ENCODE data around the gene KCNA10. TPM values are rescaled to one million over a fixed set of nuclear protein-coding genes. Genes with fewer than 3 reads are reported as not detected.

The KCNA10 gene
- total RNA-seq, 1 experiment from 2014 or later: not detected

GRCh38 chr1:110523011-110523410 is 4.0 kb upstream of the KCNA10 start:
- ChIA-PET POLR2A (ENCODE audit: low non-redundant PET) (no interaction called here), CTCF (interaction anchor here (0.5 to 0.6 kb wide), 2 partner anchors 88 to 96 kb away, joined by 3 to 4 read pairs; no protein-coding TSS in a partner anchor)
- no peak for TF ChIP-seq EZH2 (IDR thresholded peaks at IDR 0.05; ENCODE audit: borderline replicate concordance, low read depth, low read length, poor library complexity, severe bottlenecking)
- H3K4me1 ChIP-seq (ENCODE audit: insufficient read depth, low read length, poor library complexity, severe bottlenecking): no peaks in the 10 kb centered on the region
- DNase-seq (ENCODE audit: low spot score): no peak
- H3K4me3 ChIP-seq (ENCODE audit: low read depth, low read length, poor library complexity, severe bottlenecking): no peak overlapping the region
- H3K36me3 ChIP-seq (ENCODE audit: insufficient read depth, low read length, poor library complexity, severe bottlenecking): no peaks in the 10 kb centered on the region
- BruUV-seq (replicated peaks): no TSS peak
- H3K27me3 ChIP-seq (replicated peaks; ENCODE audit: insufficient read depth, low read depth, low read length, poor library complexity): no peaks in the 10 kb centered on the region
- H3K9me3 ChIP-seq (ENCODE audit: low read depth, low read length, poor library complexity, severe bottlenecking): no peaks in the 10 kb centered on the region
- no peak overlapping the region for H3K27ac ChIP-seq (ENCODE audit: low read depth, low read length, poor library complexity, severe bottlenecking)
- intact Hi-C loops (cut with micrococcal nuclease; ENCODE audit: unreplicated experiment): loop anchor here (5.0 kb wide), 1 partner anchor 244 kb away; no protein-coding TSS in a partner anchor

DNA sequence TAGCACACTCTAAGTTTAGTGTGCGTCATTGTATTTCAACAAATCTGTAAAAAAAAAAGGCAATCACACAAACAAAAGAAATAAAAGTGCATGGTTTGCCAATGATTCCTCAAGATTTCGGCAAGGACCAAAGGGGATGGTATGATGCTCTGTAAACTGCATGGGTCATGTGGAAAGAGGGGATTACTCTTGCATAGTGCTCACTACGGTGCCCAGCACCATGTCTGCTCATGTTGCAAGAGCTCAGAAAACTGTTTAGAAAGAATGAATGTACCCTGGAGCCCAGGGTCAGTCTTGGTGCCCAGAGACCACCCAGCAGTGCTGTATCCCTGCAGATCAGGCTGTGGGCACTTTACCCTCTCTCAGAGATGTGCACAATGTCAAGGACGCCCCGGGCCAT is 3.6 kb upstream of the KCNA10 start:
- no TSS peak for BruUV-seq (replicated peaks)
- H3K27me3 ChIP-seq (replicated peaks; ENCODE audit: insufficient read depth, low read depth, low read length, poor library complexity): no peaks in the 10 kb centered on the region
- no peaks in the 10 kb centered on the region for H3K4me1 ChIP-seq (ENCODE audit: insufficient read depth, low read length, poor library complexity, severe bottlenecking)
- POLR2A ChIA-PET (ENCODE audit: low non-redundant PET): no interaction called here
- no peak overlapping the region for H3K27ac ChIP-seq (ENCODE audit: low read depth, low read length, poor library complexity, severe bottlenecking)
- H3K9me3 ChIP-seq (ENCODE audit: low read depth, low read length, poor library complexity, severe bottlenecking): no peaks in the 10 kb centered on the region
- intact Hi-C loops (cut with micrococcal nuclease; ENCODE audit: unreplicated experiment): loop anchor here (5.0 kb wide), 1 partner anchor 245 kb away; no protein-coding TSS in a partner anchor
- DNase-seq (ENCODE audit: low spot score): no peak
- CTCF ChIA-PET: no interaction called here
- TF ChIP-seq, protein P1, sequence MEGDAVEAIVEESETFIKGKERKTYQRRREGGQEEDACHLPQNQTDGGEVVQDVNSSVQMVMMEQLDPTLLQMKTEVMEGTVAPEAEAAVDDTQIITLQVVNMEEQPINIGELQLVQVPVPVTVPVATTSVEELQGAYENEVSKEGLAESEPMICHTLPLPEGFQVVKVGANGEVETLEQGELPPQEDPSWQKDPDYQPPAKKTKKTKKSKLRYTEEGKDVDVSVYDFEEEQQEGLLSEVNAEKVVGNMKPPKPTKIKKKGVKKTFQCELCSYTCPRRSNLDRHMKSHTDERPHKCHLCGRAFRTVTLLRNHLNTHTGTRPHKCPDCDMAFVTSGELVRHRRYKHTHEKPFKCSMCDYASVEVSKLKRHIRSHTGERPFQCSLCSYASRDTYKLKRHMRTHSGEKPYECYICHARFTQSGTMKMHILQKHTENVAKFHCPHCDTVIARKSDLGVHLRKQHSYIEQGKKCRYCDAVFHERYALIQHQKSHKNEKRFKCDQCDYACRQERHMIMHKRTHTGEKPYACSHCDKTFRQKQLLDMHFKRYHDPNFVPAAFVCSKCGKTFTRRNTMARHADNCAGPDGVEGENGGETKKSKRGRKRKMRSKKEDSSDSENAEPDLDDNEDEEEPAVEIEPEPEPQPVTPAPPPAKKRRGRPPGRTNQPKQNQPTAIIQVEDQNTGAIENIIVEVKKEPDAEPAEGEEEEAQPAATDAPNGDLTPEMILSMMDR (conservative IDR thresholded peaks at IDR 0.05; ENCODE audit: low read depth, low read length): no peak
- TF ChIP-seq EZH2 (IDR thresholded peaks at IDR 0.05; ENCODE audit: borderline replicate concordance, low read depth, low read length, poor library complexity, severe bottlenecking): no peak
- H3K36me3 ChIP-seq (ENCODE audit: insufficient read depth, low read length, poor library complexity, severe bottlenecking): no peaks in the 10 kb centered on the region
- no peak overlapping the region for H3K4me3 ChIP-seq (ENCODE audit: low read depth, low read length, poor library complexity, severe bottlenecking)

- POLR2A ChIA-PET (ENCODE audit: low non-redundant PET): no interaction called here
- intact Hi-C loops (cut with micrococcal nuclease; ENCODE audit: unreplicated experiment): loop anchor here (5.0 kb wide), 1 partner anchor 246 kb away; no protein-coding TSS in a partner anchor
- Histone ChIP-seq H3K36me3 (ENCODE audit: insufficient read depth, low read length, poor library complexity, severe bottlenecking) (no peaks in the 10 kb centered on the region), H3K27me3 (replicated peaks; ENCODE audit: insufficient read depth, low read depth, low read length, poor library complexity) (no peaks in the 10 kb centered on the region), H3K4me3 (ENCODE audit: low read depth, low read length, poor library complexity, severe bottlenecking) (no peak overlapping the region), H3K27ac (ENCODE audit: low read depth, low read length, poor library complexity, severe bottlenecking) (no peak overlapping the region), H3K9me3 (ENCODE audit: low read depth, low read length, poor library complexity, severe bottlenecking) (no peaks in the 10 kb centered on the region), H3K4me1 (ENCODE audit: insufficient read depth, low read length, poor library complexity, severe bottlenecking) (no peaks in the 10 kb centered on the region)
- DNase-seq (ENCODE audit: low spot score): no peak
- BruUV-seq (replicated peaks): no TSS peak
- TF ChIP-seq, protein P1 (conservative IDR thresholded peaks at IDR 0.05; ENCODE audit: low read depth, low read length): no peak
- no peak for TF ChIP-seq EZH2 (IDR thresholded peaks at IDR 0.05; ENCODE audit: borderline replicate concordance, low read depth, low read length, poor library complexity, severe bottlenecking)
- CTCF ChIA-PET: no interaction called here
Observed at GRCh38 chr1:110520827-110521226, 1.9 kb upstream of the KCNA10 start.

GRCh38 chr1:110515891-110516290 is 3.1 kb downstream of the KCNA10 start:
- POLR2A ChIA-PET (ENCODE audit: low non-redundant PET): no interaction called here
- H3K27me3 ChIP-seq (replicated peaks; ENCODE audit: insufficient read depth, low read depth, low read length, poor library complexity): no peaks in the 10 kb centered on the region
- no peak overlapping the region for H3K4me3 ChIP-seq (ENCODE audit: low read depth, low read length, poor library complexity, severe bottlenecking)
- H3K36me3 ChIP-seq (ENCODE audit: insufficient read depth, low read length, poor library complexity, severe bottlenecking): no peaks in the 10 kb centered on the region
- CTCF ChIA-PET: no interaction called here
- no peaks in the 10 kb centered on the region for H3K4me1 ChIP-seq (ENCODE audit: insufficient read depth, low read length, poor library complexity, severe bottlenecking)
- TF ChIP-seq EZH2 (IDR thresholded peaks at IDR 0.05; ENCODE audit: borderline replicate concordance, low read depth, low read length, poor library complexity, severe bottlenecking): no peak
- TF ChIP-seq, protein P1 (conservative IDR thresholded peaks at IDR 0.05; ENCODE audit: low read depth, low read length): no peak
- H3K27ac ChIP-seq (ENCODE audit: low read depth, low read length, poor library complexity, severe bottlenecking): no peak overlapping the region
- intact Hi-C loops (cut with micrococcal nuclease; ENCODE audit: unreplicated experiment): no loop called here
- DNase-seq (ENCODE audit: low spot score): no peak
- no peaks in the 10 kb centered on the region for H3K9me3 ChIP-seq (ENCODE audit: low read depth, low read length, poor library complexity, severe bottlenecking)
- no TSS peak for BruUV-seq (replicated peaks)

Data from A673 (cell line).